Caco-2 (cell line): Measurements from ENCODE around the gene SLC7A11. TPM values are rescaled to one million over a fixed set of nuclear protein-coding genes. Genes with fewer than 3 reads are reported as not detected.

Source experiments
- BruUV-seq: library from RNA; stranded (reverse); fragments of 400-500 nt; replicated peaks from 2 replicates; lab custom pipeline; 2021; lab: Mats Ljungman, UMichigan
- CTCF ChIA-PET: fragments of 300-600 bp; sonication (Branson Sonifier 250); formaldehyde crosslinking; loops from one replicate; lab custom pipeline; 2022; ENCODE audit warnings: antibody characterized with exemption; lab: Charles Lee
- POLR2A ChIA-PET: fragments of 300-600 bp; sonication (Branson Sonifier 250); formaldehyde crosslinking; loops from one replicate; lab custom pipeline; 2022; ENCODE audit warnings: antibody characterized with exemption; lab: Charles Lee
- DNase-seq, 2 experiments: peaks; one replicate each; pipeline versions ENCODE4 v3.0.0 to v3.0.0-alpha.2; 2020 to 2022
- H3K27me3 ChIP-seq: replicated peaks from 2 replicates; pipeline ENCODE4 v1.6.0; 2011; ENCODE audit warnings: low read length; ENCODE audit not compliant: control insufficient read depth, insufficient read depth
- H3K36me3 ChIP-seq: 2 replicates; pipeline ENCODE4 v1.5.1; 2011; ENCODE audit warnings: low read length; ENCODE audit not compliant: control insufficient read depth, insufficient read depth
- H3K4me1 ChIP-seq: fragments of 250-450 bp; sonication (Bioruptor Pico); 2 replicates; pipeline ENCODE4 v1.5.1; 2020; ENCODE audit warnings: mild to moderate bottlenecking
- H3K4me3 ChIP-seq: 2 replicates; pipeline ENCODE4 v1.5.1; 2011; ENCODE audit warnings: low read depth, mild to moderate bottlenecking, control low read depth, low read length
- H3K9me3 ChIP-seq: fragments of 250-450 bp; sonication (Bioruptor Pico); 2 replicates; pipeline ENCODE4 v1.5.1; 2020; ENCODE audit warnings: mild to moderate bottlenecking, moderate library complexity
- H3K27ac Mint-ChIP-seq: one replicate; pipeline ENCODE4 v1.8.0; 2022; ENCODE audit warnings: mixed read lengths; ENCODE audit not compliant: unreplicated experiment
- H3K27me3 Mint-ChIP-seq: one replicate; pipeline ENCODE4 v1.8.0; 2022; ENCODE audit warnings: mixed read lengths; ENCODE audit not compliant: insufficient read depth, unreplicated experiment
- H3K36me3 Mint-ChIP-seq: one replicate; pipeline ENCODE4 v1.8.0; 2022; ENCODE audit warnings: mild to moderate bottlenecking, mixed read lengths; ENCODE audit not compliant: insufficient read depth, unreplicated experiment
- H3K4me1 Mint-ChIP-seq: one replicate; pipeline ENCODE4 v1.8.0; 2022; ENCODE audit warnings: low read depth, mixed read lengths; ENCODE audit not compliant: unreplicated experiment
- H3K4me3 Mint-ChIP-seq: one replicate; pipeline ENCODE4 v1.8.0; 2022; ENCODE audit warnings: mild to moderate bottlenecking, moderate library complexity, mixed read lengths; ENCODE audit not compliant: unreplicated experiment
- H3K9me3 Mint-ChIP-seq: one replicate; pipeline ENCODE4 v1.8.0; 2022; ENCODE audit warnings: mixed read lengths; ENCODE audit not compliant: unreplicated experiment
- CTCF ChIP-seq, 2 experiments: fragments of 200-600 bp in 1 of 2; IDR thresholded peaks; 1 replicate in 1 of 2; 2 replicates in 1 of 2; pipeline versions ENCODE4 v1.5.1 to v1.8.0; 2011 to 2022; ENCODE audit warnings: antibody characterized with exemption in 1 of 2, control low read depth in 1 of 2, inconsistent platforms in 1 of 2, low read depth in 1 of 2, low read length in 1 of 2, mild to moderate bottlenecking in 1 of 2, moderate library complexity in 1 of 2; ENCODE audit not compliant: insufficient read depth in 1 of 2, severe bottlenecking in 1 of 2, unreplicated experiment in 1 of 2
- intact Hi-C: fragments of 100-400 bp; cut with micrococcal nuclease; formaldehyde crosslinking; loops from one replicate; pipeline ENCODE4 v1.10.0; 2022; ENCODE audit not compliant: unreplicated experiment
- total RNA-seq: library from RNA; stranded (reverse); gene quantifications from 2 replicates; pipeline ENCODE4 v1.2.3, GENCODE V29; 2022

The SLC7A11 gene
- total RNA-seq, 1 experiment from 2014 or later: 41.1 TPM

GRCh38 chr4:138174981-138175794 lies 67.0 kb downstream of the SLC7A11 start:
- Histone ChIP-seq H3K4me1 (no peaks in the 10 kb centered on the region), H3K4me3 (no peak overlapping the region), H3K27me3 (no peaks in the 10 kb centered on the region), H3K36me3 (no peaks in the 10 kb centered on the region), H3K9me3 (no peaks in the 10 kb centered on the region)
- BruUV-seq: no TSS peak
- H3K27me3 Mint-ChIP-seq: no peaks in the 10 kb centered on the region
- intact Hi-C loops: no loop called here
- no peaks in the 10 kb centered on the region for H3K4me1 Mint-ChIP-seq
- no peak for DNase-seq
- no peaks in the 10 kb centered on the region for H3K9me3 Mint-ChIP-seq
- H3K27ac Mint-ChIP-seq: no peak overlapping the region
- H3K36me3 Mint-ChIP-seq: peaks cover 64% of the 10 kb centered on the region
- ChIA-PET POLR2A (no interaction called here), CTCF (no interaction called here)
- no peak for TF ChIP-seq CTCF (IDR thresholded peaks at IDR 0.05; ENCODE audit: insufficient read depth in 1 of 2, low read depth in 1 of 2, low read length in 1 of 2, severe bottlenecking in 1 of 2, unreplicated experiment in 1 of 2)
- no peak overlapping the region for H3K4me3 Mint-ChIP-seq

- TF ChIP-seq CTCF (IDR thresholded peaks at IDR 0.05; ENCODE audit: insufficient read depth in 1 of 2, low read depth in 1 of 2, low read length in 1 of 2, severe bottlenecking in 1 of 2, unreplicated experiment in 1 of 2): no peak
- no peak for DNase-seq
- Mint-ChIP-seq H3K4me1 (no peaks in the 10 kb centered on the region), H3K27me3 (no peaks in the 10 kb centered on the region), H3K27ac (no peak overlapping the region), H3K36me3 (peaks cover 9% of the 10 kb centered on the region), H3K9me3 (no peaks in the 10 kb centered on the region), H3K4me3 (no peak overlapping the region)
- Histone ChIP-seq H3K4me3 (no peak overlapping the region), H3K36me3 (no peaks in the 10 kb centered on the region), H3K27me3 (no peaks in the 10 kb centered on the region), H3K9me3 (no peaks in the 10 kb centered on the region), H3K4me1 (no peaks in the 10 kb centered on the region)
- ChIA-PET CTCF (no interaction called here), POLR2A (no interaction called here)
- no TSS peak for BruUV-seq
- intact Hi-C loops: no loop called here
These were observed 77.9 kb downstream of the SLC7A11 start for GRCh38 chr4:138164208-138164607.

GRCh38 chr4:138163171-138163570 lies 79.0 kb downstream of the SLC7A11 start:
- no peak for TF ChIP-seq CTCF (IDR thresholded peaks at IDR 0.05; ENCODE audit: insufficient read depth in 1 of 2, low read depth in 1 of 2, low read length in 1 of 2, severe bottlenecking in 1 of 2, unreplicated experiment in 1 of 2)
- no peaks in the 10 kb centered on the region for H3K27me3 Mint-ChIP-seq
- intact Hi-C loops: no loop called here
- no peak for DNase-seq
- no peaks in the 10 kb centered on the region for H3K4me1 ChIP-seq
- no peak overlapping the region for H3K4me3 Mint-ChIP-seq
- no peaks in the 10 kb centered on the region for H3K36me3 ChIP-seq
- no peaks in the 10 kb centered on the region for H3K9me3 ChIP-seq
- H3K27me3 ChIP-seq: no peaks in the 10 kb centered on the region
- peaks cover 6% of the 10 kb centered on the region for H3K36me3 Mint-ChIP-seq
- ChIA-PET POLR2A (no interaction called here), CTCF (no interaction called here)
- H3K4me3 ChIP-seq: no peak overlapping the region
- BruUV-seq: no TSS peak
- H3K27ac Mint-ChIP-seq: no peak overlapping the region
- no peaks in the 10 kb centered on the region for H3K4me1 Mint-ChIP-seq
- H3K9me3 Mint-ChIP-seq: no peaks in the 10 kb centered on the region
